BJ (cell line): ENCODE results near the gene RNF183. TPM values are rescaled to one million over a fixed set of nuclear protein-coding genes. Genes with fewer than 3 reads are reported as not detected.
"Not testable (repeated sequence)": the region's sequence is repeated elsewhere in the genome, so short reads cannot be mapped to it uniquely, and the experiment has no call there.

Source experiments
- CTCF ChIA-PET: fragments of 350-600 bp; formaldehyde crosslinking; extraction: SDS; loops from one replicate; lab custom pipeline; 2021; ENCODE audit warnings: antibody characterized with exemption, inconsistent platforms; lab: Yijun Ruan, JAX
- POLR2A ChIA-PET: fragments of 300-600 bp; sonication (Branson Sonifier 250); formaldehyde crosslinking; extraction: SDS; loops from one replicate; lab custom pipeline; 2021; ENCODE audit warnings: antibody characterized with exemption; lab: Charles Lee
- DNase-seq: peaks from one replicate; pipeline ENCODE4 v3.0.0-alpha.2; 2011; ENCODE audit warnings: low read depth
- H3K27me3 ChIP-seq: 2 replicates; pipeline ENCODE4 v1.6.0; 2011; ENCODE audit warnings: low read length; ENCODE audit not compliant: control insufficient read depth, insufficient read depth
- H3K36me3 ChIP-seq: 2 replicates; pipeline ENCODE4 v1.5.1; 2011; ENCODE audit warnings: low read length; ENCODE audit not compliant: control insufficient read depth, insufficient read depth
- H3K4me3 ChIP-seq: 2 replicates; pipeline ENCODE4 v1.5.1; 2011; ENCODE audit warnings: low read depth, mild to moderate bottlenecking, control low read depth, low read length
- polyA plus RNA-seq: library from polyadenylated mRNA; depleted of rRNA; stranded (reverse); fragments of >200 nt; gene quantifications from 2 replicates; pipeline ENCODE4 v1.2.3, GENCODE V29; 2011
- TF ChIP-seq, protein P1 (sequence below): IDR thresholded peaks from 2 replicates; pipeline ENCODE4 v1.5.1; 2011; ENCODE audit warnings: low read depth, mild to moderate bottlenecking, control low read depth, inconsistent platforms, low read length, moderate library complexity; ENCODE audit not compliant: insufficient read depth

RNF183 gene
- polyA plus RNA-seq, 1 experiment = not detected

DNA sequence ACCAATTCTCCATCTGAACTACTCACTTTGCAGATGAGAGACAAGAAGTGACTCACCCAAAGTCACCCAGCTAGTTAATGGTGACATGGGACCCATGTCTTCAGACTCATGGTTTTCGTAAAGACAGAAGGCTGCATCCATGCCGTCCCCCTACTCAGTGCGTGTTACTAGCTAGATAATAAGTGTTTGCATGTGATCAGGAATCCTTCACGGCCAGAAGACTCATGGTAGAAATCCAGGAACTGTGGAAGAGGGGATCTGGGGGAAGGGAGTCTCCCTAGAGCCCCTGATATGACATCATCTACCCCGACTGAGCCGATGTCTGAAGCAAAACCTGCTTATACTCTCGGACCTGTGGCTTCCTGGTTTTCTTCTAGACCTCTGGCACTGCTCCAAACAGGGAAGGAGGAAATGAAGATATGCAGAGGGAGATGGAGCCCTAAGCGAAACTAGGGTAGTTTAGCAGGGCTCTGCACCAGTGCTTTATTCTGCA lies 3.3 kb downstream of the RNF183 start:
- no peak for DNase-seq
- Histone ChIP-seq H3K4me3 (no peak overlapping the region), H3K27me3 (peaks cover 3% of the 10 kb centered on the region), H3K36me3 (no peaks in the 10 kb centered on the region)
- ChIA-PET POLR2A (no interaction called here), CTCF (interaction anchor here (0.9 to 1.2 kb wide), 3 partner anchors 18 to 108 kb away, joined by 3 read pairs; no protein-coding TSS in a partner anchor)
- TF ChIP-seq, protein P1, sequence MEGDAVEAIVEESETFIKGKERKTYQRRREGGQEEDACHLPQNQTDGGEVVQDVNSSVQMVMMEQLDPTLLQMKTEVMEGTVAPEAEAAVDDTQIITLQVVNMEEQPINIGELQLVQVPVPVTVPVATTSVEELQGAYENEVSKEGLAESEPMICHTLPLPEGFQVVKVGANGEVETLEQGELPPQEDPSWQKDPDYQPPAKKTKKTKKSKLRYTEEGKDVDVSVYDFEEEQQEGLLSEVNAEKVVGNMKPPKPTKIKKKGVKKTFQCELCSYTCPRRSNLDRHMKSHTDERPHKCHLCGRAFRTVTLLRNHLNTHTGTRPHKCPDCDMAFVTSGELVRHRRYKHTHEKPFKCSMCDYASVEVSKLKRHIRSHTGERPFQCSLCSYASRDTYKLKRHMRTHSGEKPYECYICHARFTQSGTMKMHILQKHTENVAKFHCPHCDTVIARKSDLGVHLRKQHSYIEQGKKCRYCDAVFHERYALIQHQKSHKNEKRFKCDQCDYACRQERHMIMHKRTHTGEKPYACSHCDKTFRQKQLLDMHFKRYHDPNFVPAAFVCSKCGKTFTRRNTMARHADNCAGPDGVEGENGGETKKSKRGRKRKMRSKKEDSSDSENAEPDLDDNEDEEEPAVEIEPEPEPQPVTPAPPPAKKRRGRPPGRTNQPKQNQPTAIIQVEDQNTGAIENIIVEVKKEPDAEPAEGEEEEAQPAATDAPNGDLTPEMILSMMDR = no peak

DNA sequence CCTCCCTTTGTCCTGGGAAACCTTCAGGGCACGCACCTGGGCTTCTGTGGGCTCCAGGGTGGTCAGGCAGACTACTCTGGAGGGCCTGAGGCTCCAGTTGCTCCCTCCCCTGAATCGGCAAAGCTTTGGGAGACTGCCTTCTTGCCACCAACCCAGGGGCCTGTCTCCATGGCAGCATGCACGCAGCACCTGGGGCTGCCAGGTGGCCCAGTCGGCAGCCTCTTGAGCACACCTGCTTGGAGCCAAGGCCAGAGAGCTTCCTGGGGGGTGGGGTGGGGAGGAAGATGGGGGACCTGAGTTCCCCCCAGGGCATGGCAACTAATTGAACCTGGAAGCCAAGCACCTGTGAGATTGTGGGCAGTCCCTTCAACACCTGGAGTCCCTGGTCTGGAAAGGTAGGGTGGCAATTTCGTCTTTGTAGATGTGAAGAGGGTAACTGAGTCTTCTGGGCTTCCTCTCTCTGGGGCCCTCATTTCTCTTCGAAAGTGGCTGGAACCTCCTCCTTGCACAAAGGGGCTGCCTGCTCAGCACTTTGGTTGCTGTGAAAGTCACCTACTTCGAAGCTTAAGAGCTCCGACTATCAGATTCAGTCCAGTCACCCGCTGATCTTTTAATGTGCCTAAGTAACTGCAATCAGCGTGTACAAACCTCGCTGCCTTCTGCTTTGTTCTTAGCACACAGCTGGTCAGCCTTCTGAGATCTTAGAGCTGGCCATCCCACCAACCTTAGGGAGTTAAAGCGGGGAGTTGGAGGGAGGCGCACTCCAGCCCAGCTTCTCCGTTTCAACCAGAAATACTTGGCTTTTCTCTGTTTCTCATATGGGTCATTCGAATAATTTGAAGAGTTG lies 4.0 kb downstream of the RNF183 start:
- ChIA-PET POLR2A (no interaction called here), CTCF (interaction anchor here (0.9 to 1.2 kb wide), 4 partner anchors 13 to 109 kb away, joined by 3 read pairs; no protein-coding TSS in a partner anchor)
- Histone ChIP-seq H3K27me3 (peaks cover 3% of the 10 kb centered on the region), H3K4me3 (no peak overlapping the region), H3K36me3 (no peaks in the 10 kb centered on the region)
- no peak for DNase-seq
- TF ChIP-seq, protein P1 = no peak

DNA sequence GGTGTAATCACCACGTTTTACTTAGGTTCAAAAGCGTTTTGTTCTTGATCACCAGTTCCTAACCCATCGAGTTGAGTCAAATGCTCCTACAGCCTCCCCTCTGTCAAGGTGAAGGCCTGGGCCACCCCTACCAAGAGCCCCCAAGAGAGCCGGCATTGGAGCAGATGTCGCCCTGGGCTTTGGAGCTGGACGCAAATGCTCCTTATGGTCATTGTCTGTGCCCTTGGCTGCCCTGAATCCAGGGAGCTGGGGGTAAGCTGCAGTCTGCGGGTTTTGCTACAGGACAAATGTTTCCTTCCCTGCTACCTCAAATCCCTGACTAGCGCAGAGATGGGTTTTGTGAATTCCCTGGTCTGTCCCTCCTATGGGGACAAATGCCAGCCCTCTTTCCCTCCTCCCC lies 4.9 kb downstream of the RNF183 start:
- POLR2A ChIA-PET = no interaction called here
- Histone ChIP-seq H3K36me3 (peaks cover under 1% of the 10 kb centered on the region; the same call in 1 of the 2 replicates), H3K4me3 (no peak overlapping the region), H3K27me3 (peaks cover 3% of the 10 kb centered on the region)
- DNase-seq = no peak
- TF ChIP-seq, protein P1 = no peak
- CTCF ChIA-PET = interaction anchor here (1.0 kb wide), 1 partner anchor 14 kb away, joined by 3 read pairs; no protein-coding TSS in a partner anchor

DNA sequence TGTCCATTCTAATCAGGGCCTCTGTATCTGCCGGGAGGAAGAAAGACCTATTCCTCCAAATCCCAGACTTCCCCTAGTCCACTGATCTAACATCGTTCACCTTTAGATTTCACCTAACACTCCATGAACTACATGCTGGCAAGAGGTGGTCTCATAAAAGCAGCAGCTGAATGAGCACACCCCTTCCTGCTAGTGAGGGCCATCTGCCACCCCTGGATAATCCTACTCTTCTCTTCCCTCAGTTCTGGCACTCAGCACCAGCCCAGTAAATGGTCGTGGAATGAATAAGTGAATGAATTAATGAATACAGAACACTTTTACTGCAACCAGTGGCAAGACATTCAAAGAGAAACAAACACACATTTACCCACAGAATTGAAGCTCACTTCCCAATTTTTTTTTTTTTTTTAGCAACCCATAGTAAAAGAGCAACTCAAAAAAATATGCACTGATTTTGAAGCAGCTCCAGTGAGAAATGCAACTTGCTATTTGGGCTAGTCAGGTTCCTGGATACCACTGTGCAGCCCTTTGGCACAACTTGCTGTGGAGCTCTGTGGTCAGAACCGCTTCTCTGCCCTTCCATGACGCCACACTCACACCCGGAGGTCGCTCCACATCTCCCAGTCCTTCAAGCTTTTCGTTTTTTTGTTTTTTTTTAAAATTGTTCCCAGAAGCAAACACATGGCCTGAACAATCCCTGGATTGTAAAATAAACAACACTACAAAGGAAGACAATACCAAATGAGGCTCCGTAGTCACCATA lies 6.2 kb downstream of the RNF183 start:
- H3K36me3 ChIP-seq = peaks cover 2% of the 10 kb centered on the region; the same call in 1 of the 2 replicates
- ChIA-PET CTCF (interaction anchor here (0.6 to 2.1 kb wide), 4 partner anchors 11 to 460 kb away, joined by 3 to 6 read pairs (median 4); partner anchors contain the start of genes ALAD and CDC26), POLR2A (interaction anchor here (0.8 kb wide), 1 partner anchor 39 kb away, joined by 3 read pairs; no protein-coding TSS in a partner anchor)
- TF ChIP-seq, protein P1 = no peak
- no peak overlapping the region for H3K4me3 ChIP-seq
- DNase-seq = no peak
- H3K27me3 ChIP-seq = peaks cover 1% of the 10 kb centered on the region; the same call in 1 of the 2 replicates

DNA sequence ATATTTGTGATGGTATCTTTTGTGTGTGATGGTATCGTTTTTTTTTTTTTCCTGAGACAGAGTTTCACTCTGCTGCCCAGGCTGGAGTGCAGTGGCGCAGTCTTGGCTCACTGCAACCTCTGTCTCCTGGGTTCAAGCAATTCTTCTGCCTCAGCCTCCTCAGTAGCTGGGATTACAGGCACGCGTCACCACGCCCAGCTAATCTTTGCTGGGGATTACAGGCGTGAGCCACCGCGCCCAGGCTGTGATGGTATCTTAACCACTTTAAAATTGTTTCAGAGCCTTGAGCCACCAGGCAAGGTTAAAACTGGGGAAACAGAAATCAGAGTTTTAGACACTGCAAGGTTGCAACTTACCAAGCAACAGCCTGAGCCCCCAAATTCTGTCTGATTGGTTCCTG lies 6.9 kb downstream of the RNF183 start:
- CTCF ChIA-PET = interaction anchor here (1.0 to 2.1 kb wide), 5 partner anchors 12 to 112 kb away, joined by 3 to 6 read pairs (median 4); partner anchors contain the start of genes ALAD and CDC26
- not testable (repeated sequence) for DNase-seq, H3K36me3 ChIP-seq, H3K4me3 ChIP-seq, H3K27me3 ChIP-seq
- POLR2A ChIA-PET = interaction anchor here (0.8 kb wide), 1 partner anchor 40 kb away, joined by 3 read pairs; no protein-coding TSS in a partner anchor
